K562 (cell line): Measurements from ENCODE around the gene GRIK2. TPM values are rescaled to one million over a fixed set of nuclear protein-coding genes. Genes with fewer than 3 reads are reported as not detected.

Source experiments
- ATAC-seq: fragments of 200-7000 bp; cut with Tn5 transposase; 3 replicates; pipeline ENCODE4 v1.9.1; 2020; ENCODE audit warnings: moderate library complexity
- BruUV-seq: library from RNA; stranded (reverse); fragments of 400-500 nt; replicated peaks from 2 replicates; lab custom pipeline; 2021; lab: Mats Ljungman, UMichigan
- CTCF ChIA-PET: fragments of 300-600 bp; formaldehyde crosslinking; extraction: SDS; loops from one replicate; lab custom pipeline; 2021; ENCODE audit warnings: low intra/inter-chr PET ratio; lab: Yijun Ruan, JAX
- POLR2A ChIA-PET: fragments of 300-600, 350-650 bp; sonication (Branson Sonifier 250); formaldehyde crosslinking; extraction: SDS; loops from one replicate; lab custom pipeline; 2021; ENCODE audit warnings: antibody characterized with exemption, inconsistent platforms; lab: Yijun Ruan, JAX
- DNase-seq, 4 experiments: peaks; one replicate each; pipeline versions ENCODE4 v3.0.0 to v3.0.0-alpha.2; 2011 to 2018; ENCODE audit warnings: low spot score in 3 of 4, mixed read lengths in 3 of 4; ENCODE audit errors: extremely low read depth in 1 of 4
- FAIRE-seq: peaks from 2 replicates; lab custom pipeline; 2011; peaks lifted over from hg19 to GRCh38; lab: Jason Lieb, UNC
- H2AFZ ChIP-seq: 2 replicates; pipeline ENCODE4 v1.6.0; 2011; ENCODE audit warnings: low read depth, low read length, control low read depth, inconsistent platforms
- H3K27ac ChIP-seq: fragments of 200-600 bp; 3 replicates; pipeline ENCODE4 v1.8.0; 2011; ENCODE audit warnings: low read depth, mild to moderate bottlenecking, control low read depth, inconsistent platforms, low read length, moderate library complexity, mixed read lengths; ENCODE audit errors: extremely low read depth
- H3K27me3 ChIP-seq, 2 experiments: fragments of 300-600 bp in 1 of 2; 2 replicates in 1 of 2; 3 replicates in 1 of 2; pipeline versions ENCODE4 v1.6.0 to v1.8.0; 2011; ENCODE audit warnings: inconsistent platforms in 2 of 2, low read length in 2 of 2, mild to moderate bottlenecking in 1 of 2, mixed read lengths in 1 of 2, moderate library complexity in 1 of 2; ENCODE audit not compliant: control insufficient read depth in 2 of 2, insufficient read depth in 2 of 2
- H3K36me3 ChIP-seq: fragments of 300-600 bp; 3 replicates; pipeline ENCODE4 v1.8.0; 2011; ENCODE audit warnings: mild to moderate bottlenecking, low read length, inconsistent platforms; ENCODE audit not compliant: control insufficient read depth, insufficient read depth
- H3K4me1 ChIP-seq, 2 experiments: fragments of 200-600 bp in 1 of 2; replicated peaks in 1 of 2; 2 replicates in 1 of 2; 3 replicates in 1 of 2; pipeline versions ENCODE4 v1.5.1 to v1.8.0; 2011; ENCODE audit warnings: inconsistent platforms in 2 of 2, low read length in 2 of 2, mild to moderate bottlenecking in 1 of 2, mixed read lengths in 1 of 2, moderate library complexity in 1 of 2; ENCODE audit not compliant: control insufficient read depth in 2 of 2, insufficient read depth in 2 of 2
- H3K4me2 ChIP-seq: 2 replicates; pipeline ENCODE4 v1.6.1; 2011; ENCODE audit warnings: low read length, control low read depth, inconsistent platforms, mixed read lengths; ENCODE audit not compliant: insufficient read depth
- H3K4me3 ChIP-seq: fragments of 200-600 bp; sonication (generic), shearing (Covaris generic); 2 replicates; pipeline ENCODE4 v1.5.1; 2016; ENCODE audit warnings: control low read depth, inconsistent platforms
- H3K79me2 ChIP-seq: fragments of 200-600 bp; 3 replicates; pipeline ENCODE4 v1.8.0; 2011; ENCODE audit warnings: low read length, inconsistent platforms; ENCODE audit not compliant: control insufficient read depth, insufficient read depth
- H3K9ac ChIP-seq, 2 experiments: 2 replicates each; pipeline versions ENCODE4 v1.6.0 to v1.6.1; 2011; ENCODE audit warnings: low read depth in 2 of 2, low read length in 2 of 2, control low read depth in 1 of 2, inconsistent platforms in 1 of 2, mild to moderate bottlenecking in 1 of 2, mixed read lengths in 1 of 2; ENCODE audit not compliant: insufficient read depth in 1 of 2
- H3K9me1 ChIP-seq: one replicate; pipeline ENCODE4 v1.6.0; 2011; ENCODE audit warnings: inconsistent platforms, mild to moderate bottlenecking, low read length, moderate library complexity; ENCODE audit not compliant: control insufficient read depth, insufficient read depth
- H3K9me3 ChIP-seq: replicated peaks from 2 replicates; pipeline ENCODE4 v1.5.1; 2011; ENCODE audit warnings: low read depth, low read length, inconsistent platforms; ENCODE audit not compliant: control insufficient read depth, insufficient read depth
- H4K20me1 ChIP-seq: replicated peaks from 2 replicates; pipeline ENCODE4 v1.6.1; 2011; ENCODE audit warnings: low read length, inconsistent platforms, mixed read lengths; ENCODE audit not compliant: control insufficient read depth, insufficient read depth
- FOXM1 ChIP-seq, 2 experiments: fragments of 450-650 bp in 1 of 2; sonication (generic) in 1 of 2; formaldehyde crosslinking in 1 of 2; IDR thresholded peaks; 2 replicates each; pipeline versions ENCODE4 v1.6.1 to v1.9.0; 2017 to 2022; ENCODE audit warnings: low read depth in 2 of 2, mild to moderate bottlenecking in 2 of 2, missing genetic modification reagents in 1 of 2, moderate library complexity in 1 of 2
- HDAC3 ChIP-seq: fragments of 450-650 bp; IDR thresholded peaks from 2 replicates; pipeline ENCODE4 v1.6.1; 2018; ENCODE audit warnings: borderline replicate concordance, mild to moderate bottlenecking, moderate library complexity; ENCODE audit not compliant: partially characterized antibody
- MXD1 ChIP-seq: fragments of 250-450 bp; sonication (Bioruptor Pico); IDR thresholded peaks from 2 replicates; pipeline ENCODE4 v1.8.0; 2021; ENCODE audit warnings: borderline replicate concordance, mild to moderate bottlenecking, moderate library complexity; ENCODE audit not compliant: poor library complexity, severe bottlenecking
- PREB ChIP-seq: sonication (generic); formaldehyde crosslinking; IDR thresholded peaks from 2 replicates; pipeline ENCODE4 v1.8.1; 2023; ENCODE audit warnings: mild to moderate bottlenecking, missing genetic modification reagents
- SAP30 ChIP-seq: fragments of 200-600 bp; sonication (generic); IDR thresholded peaks from 2 replicates; pipeline ENCODE4 v1.6.1; 2012; ENCODE audit warnings: borderline replicate concordance, low read depth, mild to moderate bottlenecking, moderate library complexity, low read length, control low read depth, inconsistent platforms; ENCODE audit not compliant: insufficient read depth, poor library complexity, severe bottlenecking
- SMARCB1 ChIP-seq: IDR thresholded peaks from 2 replicates; pipeline ENCODE4 v1.6.1; 2011; ENCODE audit warnings: improper control_type of control experiment, low read depth; ENCODE audit not compliant: insufficient read length
- ZBTB33 ChIP-seq: sonication (generic); formaldehyde crosslinking; IDR thresholded peaks from 2 replicates; pipeline ENCODE4 v1.8.1; 2023; ENCODE audit warnings: mild to moderate bottlenecking, missing genetic modification reagents
- ZSCAN32 ChIP-seq: fragments of 450-650 bp; formaldehyde crosslinking; IDR thresholded peaks from 2 replicates; pipeline ENCODE4 v1.4.0; 2020; ENCODE audit warnings: mild to moderate bottlenecking, moderate library complexity
- in situ Hi-C: fragments of 300-500 bp; cut with MboI; formaldehyde crosslinking; loops from 4 replicates; pipeline ENCODE4 v1.15.0; 2018; ENCODE audit warnings: inconsistent platforms, mixed read lengths
- intact Hi-C: fragments of 100-400 bp; cut with micrococcal nuclease; formaldehyde crosslinking; loops from 2 replicates; pipeline ENCODE4 v1.14.2; 2022
- polyA plus RNA-seq, 8 experiments: library from polyadenylated mRNA; depleted of rRNA in 4 of 8; stranded (reverse) in 5 of 8; unstranded in 3 of 8; fragments of >200 nt; fragmentation: Nextera tagmentation in 2 of 8; fragmentation: Illumina TruSeq in 1 of 8; extraction: Ambion mirVana in 2 of 8; extraction: Trizol in 1 of 8; gene quantifications; 2 replicates each; pipeline versions ENCODE4 v1.2.1 to v1.2.3, GENCODE V29; 2011 to 2014; ENCODE audit warnings: inconsistent platforms in 1 of 8, missing spikeins in 1 of 8
- total RNA-seq, 7 experiments: library from RNA; depleted of rRNA in 6 of 7; stranded (reverse); fragments of >200 nt in 6 of 7; fragmentation: Illumina TruSeq in 2 of 7; extraction: Trizol in 2 of 7; gene quantifications; 2 replicates each; pipeline versions ENCODE4 v1.2.1 to v1.2.3, GENCODE V29; 2011 to 2021; ENCODE audit warnings: low replicate concordance in 1 of 7

The GRIK2 gene
- total and polyA plus RNA-seq, 9 of the 15 experiments (the other 6 are each of a cell fraction or from before 2014, with no cell fraction given) = not detected

GRCh38 chr6:101608703-101609102 lies 215.2 kb downstream of the GRIK2 start:
- Histone ChIP-seq H2AFZ (no peak overlapping the region), H3K27me3 (no peaks in the 10 kb centered on the region), H3K9ac (no peak overlapping the region), H3K36me3 (no peaks in the 10 kb centered on the region), H3K4me3 (no peak overlapping the region), H3K4me1 (no peaks in the 10 kb centered on the region), H3K4me2 (no peak overlapping the region), H3K9me3 (no peaks in the 10 kb centered on the region), H3K9me1 (no peaks in the 10 kb centered on the region), H3K79me2 (no peaks in the 10 kb centered on the region), H3K27ac (no peak overlapping the region), H4K20me1 (no peaks in the 10 kb centered on the region)
- FAIRE-seq = no peak
- CTCF ChIA-PET = no interaction called here
- no peak for DNase-seq
- TF ChIP-seq HDAC3 = no peak
- TF ChIP-seq SAP30 = no peak
- TF ChIP-seq ZBTB33 = no peak
- TF ChIP-seq ZSCAN32 (CRISPR knock-in tag) = no peak
- no peak for TF ChIP-seq PREB (CRISPR knock-in tag)
- TF ChIP-seq MXD1 = no peak
- no peak for TF ChIP-seq FOXM1 (IDR thresholded peaks at IDR 0.05; ENCODE audit: low read depth)
- no peak for TF ChIP-seq FOXM1 (CRISPR knock-in tag; IDR thresholded peaks at IDR 0.05; ENCODE audit: low read depth)
- TF ChIP-seq SMARCB1 = no peak
- POLR2A ChIA-PET = interaction anchor here (0.6 kb wide), 1 partner anchor 22 kb away, joined by 3 read pairs; no protein-coding TSS in a partner anchor
- in situ Hi-C loops (no loop called here), intact Hi-C loops (no loop called here)
- no peak for ATAC-seq
- BruUV-seq = no TSS peak
